ENCODE results near the gene C17orf113.

DNA sequence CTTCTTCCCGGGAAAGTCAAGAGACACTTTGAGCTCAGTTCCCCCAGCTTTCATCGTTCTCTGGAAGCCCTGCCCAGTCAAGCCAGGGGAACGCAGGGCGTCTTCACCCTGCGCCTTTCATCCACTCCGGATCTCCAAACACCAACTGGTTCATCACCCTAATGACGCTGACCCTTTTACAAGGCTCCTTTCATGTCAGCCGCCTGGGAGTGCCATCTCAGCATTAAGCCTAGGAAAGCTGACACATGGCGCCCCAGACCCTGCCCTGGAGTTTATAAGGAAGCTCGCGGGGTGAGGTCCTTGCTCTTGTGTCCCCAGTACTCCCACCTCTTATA, 32.6 kb downstream of the C17orf113 start:
- TF ChIP-seq POLR2A (IDR thresholded peaks at IDR 0.05; ENCODE audit: low read depth, low read length), result no peak
- TF ChIP-seq POLR2AphosphoS5 (IDR thresholded peaks at IDR 0.05; ENCODE audit: low read depth, low read length), result no peak
- no peak for TF ChIP-seq TAF1 (IDR thresholded peaks at IDR 0.05; ENCODE audit: low read depth, low read length)
- no peak for TF ChIP-seq SPI1 (IDR thresholded peaks at IDR 0.05; ENCODE audit: low read depth, low read length)
